GM19035 (cell line): ENCODE data around the gene CAMK4.

Experiments used
- ATAC-seq: cut with Tn5 transposase; IDR thresholded peaks from one replicate; pipeline ENCODE4 v1.9.1; 2021; ENCODE audit not compliant: unreplicated experiment

CAMK4 gene

GRCh38 chr5:111480346-111480745, 256.2 kb downstream of the CAMK4 start:
- ATAC-seq = no peak

GRCh38 chr5:111486055-111486454, 261.9 kb downstream of the CAMK4 start:
- ATAC-seq = no peak

GRCh38 chr5:111486926-111487325, 262.7 kb downstream of the CAMK4 start:
- no peak for ATAC-seq

GRCh38 chr5:111488353-111488752, 264.2 kb downstream of the CAMK4 start:
- ATAC-seq = no peak

- ATAC-seq = no peak
Measured at GRCh38 chr5:111493031-111493430, 268.8 kb downstream of the CAMK4 start.

GRCh38 chr5:111494355-111494999, 270.3 kb downstream of the CAMK4 start:
- no peak for ATAC-seq

GRCh38 chr5:111495159-111495558, 271.0 kb downstream of the CAMK4 start:
- no peak for ATAC-seq

GRCh38 chr5:111498346-111498745, 274.2 kb downstream of the CAMK4 start:
- no peak for ATAC-seq

- ATAC-seq = no peak
Measured at GRCh38 chr5:111502956-111503355, 278.8 kb downstream of the CAMK4 start.

GRCh38 chr5:111505096-111505495, 280.9 kb downstream of the CAMK4 start:
- ATAC-seq = no peak

GRCh38 chr5:111507276-111507675, 283.1 kb downstream of the CAMK4 start:
- ATAC-seq = no peak

- ATAC-seq = no peak
Measured at GRCh38 chr5:111509119-111509518, 284.9 kb downstream of the CAMK4 start.

GRCh38 chr5:111511174-111511830, 287.1 kb downstream of the CAMK4 start:
- no peak for ATAC-seq

- ATAC-seq = peak; percentile 32
Measured at GRCh38 chr5:111511831-111512374, 287.7 kb downstream of the CAMK4 start.

GRCh38 chr5:111512375-111513130, 288.4 kb downstream of the CAMK4 start, which contains the start of gene STARD4:
TSS of gene STARD4 (minus strand) at chr5:111512535. CDS start at chr5:111507433, 5,102 bp downstream.
- ATAC-seq = peak; percentile 90

- no peak for ATAC-seq
Measured at GRCh38 chr5:111513131-111513520, 288.9 kb downstream of the CAMK4 start.

GRCh38 chr5:111514087-111514486, 289.9 kb downstream of the CAMK4 start:
- no peak for ATAC-seq

GRCh38 chr5:111517853-111518501, 293.8 kb downstream of the CAMK4 start:
- peak; percentile 41 for ATAC-seq

- no peak for ATAC-seq
Measured at GRCh38 chr5:111518777-111519176, 294.6 kb downstream of the CAMK4 start.

GRCh38 chr5:111520908-111521307, 296.7 kb downstream of the CAMK4 start:
- ATAC-seq = no peak

- ATAC-seq = no peak
Measured at GRCh38 chr5:111528056-111528455, 303.9 kb downstream of the CAMK4 start.
